NCI-H146 (cell line): ENCODE data around the gene DVL3.
"Not testable (repeated sequence)": the region's sequence is repeated elsewhere in the genome, so short reads cannot be mapped to it uniquely, and the experiment has no call there.

Experiments
- DNase-seq: peaks from one replicate; lab custom pipeline; 2025; lab: John Stamatoyannopoulos, UW

DVL3 gene

GRCh38 chr3:184154885-184155643 lies at the start of gene DVL3:
Gene DVL3, plus strand, starts transcription at chr3:184155377. Its CDS starts 259 bp downstream, at chr3:184155636.
- DNase-seq = peak; percentile 83

GRCh38 chr3:184110316-184110725 lies 44.9 kb upstream of the DVL3 start:
- no peak for DNase-seq

DNA sequence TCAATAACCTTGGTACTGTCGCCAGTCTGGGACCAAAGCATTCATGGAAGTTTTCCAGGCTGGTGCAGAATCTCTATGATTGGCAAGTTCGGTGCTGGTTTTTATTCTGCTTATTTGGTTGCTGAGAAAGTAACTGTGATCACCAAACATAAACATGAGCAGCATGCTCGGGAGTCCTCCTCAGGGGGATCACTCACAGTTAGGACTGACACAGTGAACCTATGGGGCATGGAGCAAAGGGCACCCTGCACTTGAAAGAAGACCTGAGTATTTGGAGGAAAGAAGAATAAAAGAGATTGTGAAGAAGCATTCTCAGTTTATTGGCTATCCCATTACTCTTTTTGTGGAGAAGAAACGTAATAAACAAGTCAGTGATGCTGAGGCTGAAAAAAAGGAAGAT lies 39.2 kb upstream of the DVL3 start:
- DNase-seq = no peak

- peak; percentile 62 for DNase-seq
Observed at GRCh38 chr3:184117636-184118035, 37.5 kb upstream of the DVL3 start.

DNA sequence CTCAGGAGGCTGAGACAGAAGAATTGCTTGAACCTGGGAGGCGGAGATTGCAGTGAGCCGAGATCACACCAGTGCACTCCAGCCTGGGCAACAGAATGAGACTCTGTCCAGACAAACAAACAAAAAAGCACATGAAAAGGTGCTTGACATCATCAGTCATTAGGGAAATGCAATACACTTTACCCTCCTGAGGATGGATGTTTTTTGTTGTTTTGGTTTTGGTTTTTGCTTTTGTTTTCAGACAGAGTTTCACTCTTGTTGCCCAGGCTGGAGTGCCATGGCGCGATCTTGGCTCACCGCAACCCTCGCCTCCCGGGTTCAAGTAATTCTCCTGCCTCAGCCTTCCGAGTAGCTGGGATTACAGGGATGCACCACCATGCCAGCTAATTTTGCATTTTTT lies 34.1 kb upstream of the DVL3 start:
- not testable (repeated sequence) for DNase-seq

DNA sequence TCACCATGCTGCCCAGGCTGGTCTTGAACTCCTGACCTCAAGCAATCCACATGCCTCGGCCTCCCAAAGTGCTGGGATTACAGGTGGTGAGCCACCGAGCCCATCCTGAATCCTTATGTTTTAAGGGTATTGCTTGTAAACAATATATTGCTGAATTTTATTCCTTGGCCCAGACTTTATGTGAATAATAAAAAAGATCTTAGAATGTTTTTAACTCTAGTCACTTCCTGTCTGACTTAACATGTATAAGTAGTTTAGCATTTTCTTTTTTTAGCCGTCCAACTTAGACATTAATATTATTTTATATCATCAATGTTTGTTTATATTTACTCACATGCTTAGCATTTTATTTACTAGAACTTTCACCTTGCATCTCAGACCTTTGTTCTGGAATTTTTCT lies 29.2 kb upstream of the DVL3 start:
- DNase-seq = no peak

DNA sequence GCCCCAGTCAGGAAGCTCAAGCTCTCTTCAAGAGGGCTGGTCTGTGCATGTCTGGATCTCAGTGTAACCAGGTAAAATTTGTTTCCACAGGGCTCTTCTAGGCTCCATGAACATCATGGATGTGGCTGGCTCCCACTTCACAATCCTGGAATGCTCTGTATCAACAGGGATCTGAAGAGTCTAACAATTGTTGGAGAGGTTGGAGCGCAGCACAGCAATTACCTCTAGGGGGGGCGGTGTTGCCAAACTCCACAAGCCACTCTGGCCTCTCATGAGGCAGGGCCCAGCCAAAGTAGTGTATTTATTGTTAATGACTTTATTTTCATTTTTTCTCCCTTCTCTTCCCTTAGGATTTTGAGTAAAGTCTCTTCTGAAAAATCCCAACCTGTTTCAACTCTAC lies 26.2 kb upstream of the DVL3 start:
- DNase-seq = peak; percentile 37

- no peak for DNase-seq
Observed at GRCh38 chr3:184132945-184133344, 22.2 kb upstream of the DVL3 start.

GRCh38 chr3:184133840-184134745 lies 21.1 kb upstream of the DVL3 start:
- peak; percentile 94 for DNase-seq

- DNase-seq = peak; percentile 75
Observed at GRCh38 chr3:184134746-184135148, 20.4 kb upstream of the DVL3 start.

DNA sequence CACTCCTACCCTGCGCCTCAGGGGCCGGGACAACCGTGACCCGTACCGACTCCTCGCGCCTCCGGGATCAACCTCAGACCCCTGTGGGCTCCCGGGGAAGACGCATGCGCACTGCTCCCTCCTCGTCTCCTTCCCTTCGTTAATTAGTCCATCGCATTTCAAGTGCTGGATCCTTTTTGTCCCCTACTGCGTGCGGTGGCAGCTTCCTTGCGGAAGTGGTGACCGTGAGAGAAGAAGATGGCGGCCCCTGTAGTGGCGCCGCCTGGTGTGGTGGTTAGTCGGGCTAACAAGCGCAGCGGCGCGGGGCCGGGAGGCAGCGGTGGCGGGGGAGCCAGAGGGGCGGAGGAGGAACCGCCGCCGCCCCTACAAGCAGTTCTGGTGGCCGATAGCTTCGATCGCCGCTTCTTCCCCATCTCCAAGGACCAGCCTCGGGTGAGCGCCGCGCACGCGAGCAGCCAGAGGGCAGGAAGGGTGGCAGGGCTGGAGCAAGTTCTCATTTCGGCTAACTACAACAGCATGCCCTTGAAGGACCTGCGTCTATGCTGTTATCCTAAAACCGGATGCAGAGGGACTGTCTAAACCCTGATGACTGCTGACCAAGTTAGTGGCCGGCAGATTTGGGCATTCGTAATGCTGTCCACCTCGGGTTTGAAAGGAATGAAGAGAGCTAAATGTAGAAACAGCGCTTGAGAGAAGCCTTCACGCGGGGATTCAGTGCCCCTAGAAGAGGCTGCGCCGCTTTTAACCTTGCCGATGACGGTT lies 19.8 kb upstream of the DVL3 start, which contains the start of gene EIF2B5:
Gene EIF2B5, plus strand, starts transcription at position 210 of the 762 bp plus-strand sequence. Its CDS starts 28 bp downstream, at position 238.
- peak; percentile 99 for DNase-seq

DNA sequence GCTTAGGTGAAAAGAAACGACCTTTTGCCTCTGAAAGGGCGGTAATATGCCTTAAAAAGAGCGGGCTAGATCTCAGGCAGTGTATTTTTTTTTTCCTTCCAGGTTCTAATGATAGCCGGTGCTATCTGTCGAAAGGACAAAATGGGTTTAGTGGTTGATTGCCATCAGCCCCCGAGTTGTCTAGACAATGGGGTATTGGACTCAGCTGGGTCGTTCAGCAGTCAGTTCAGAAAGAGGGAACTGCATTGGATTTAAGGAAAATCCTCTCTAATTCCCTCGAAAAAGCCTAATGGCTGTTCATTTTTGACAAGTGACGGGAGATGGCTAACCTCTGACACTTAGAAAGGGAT lies 19.3 kb upstream of the DVL3 start:
- no peak for DNase-seq

GRCh38 chr3:184140436-184140835 lies 14.7 kb upstream of the DVL3 start:
- no peak for DNase-seq

DNA sequence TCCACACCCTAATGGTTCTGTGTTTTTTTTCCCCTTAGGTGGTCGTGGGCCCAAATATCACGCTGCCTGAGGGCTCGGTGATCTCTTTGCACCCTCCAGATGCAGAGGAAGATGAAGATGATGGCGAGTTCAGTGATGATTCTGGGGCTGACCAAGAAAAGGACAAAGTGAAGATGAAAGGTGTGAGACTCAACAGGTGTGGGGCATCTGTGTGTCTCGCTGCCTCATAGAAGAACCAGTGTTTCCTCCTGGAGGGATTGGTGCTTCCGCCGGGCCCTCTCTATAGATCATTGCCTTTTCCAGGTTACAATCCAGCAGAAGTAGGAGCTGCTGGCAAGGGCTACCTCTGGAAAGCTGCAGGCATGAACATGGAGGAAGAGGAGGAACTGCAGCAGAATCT lies 13.0 kb upstream of the DVL3 start:
- no peak for DNase-seq

DNA sequence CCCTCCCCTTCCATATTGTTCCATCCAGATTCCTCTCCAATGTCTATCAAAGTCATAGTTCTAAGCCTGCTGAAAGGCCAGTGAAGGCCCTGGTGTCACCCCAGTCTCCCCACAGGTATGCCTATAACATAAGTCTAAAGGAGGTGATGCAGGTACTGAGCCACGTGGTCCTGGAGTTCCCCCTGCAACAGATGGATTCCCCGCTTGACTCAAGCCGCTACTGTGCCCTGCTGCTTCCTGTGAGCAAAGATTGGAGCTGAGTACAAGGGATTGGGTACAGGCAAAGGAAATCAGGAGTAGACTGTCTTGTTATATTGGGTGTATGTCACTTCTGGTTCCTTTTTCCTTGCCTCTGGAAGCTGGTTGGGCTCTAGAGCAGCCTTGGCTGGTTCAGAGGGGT lies 11.8 kb upstream of the DVL3 start:
- DNase-seq = no peak

DNA sequence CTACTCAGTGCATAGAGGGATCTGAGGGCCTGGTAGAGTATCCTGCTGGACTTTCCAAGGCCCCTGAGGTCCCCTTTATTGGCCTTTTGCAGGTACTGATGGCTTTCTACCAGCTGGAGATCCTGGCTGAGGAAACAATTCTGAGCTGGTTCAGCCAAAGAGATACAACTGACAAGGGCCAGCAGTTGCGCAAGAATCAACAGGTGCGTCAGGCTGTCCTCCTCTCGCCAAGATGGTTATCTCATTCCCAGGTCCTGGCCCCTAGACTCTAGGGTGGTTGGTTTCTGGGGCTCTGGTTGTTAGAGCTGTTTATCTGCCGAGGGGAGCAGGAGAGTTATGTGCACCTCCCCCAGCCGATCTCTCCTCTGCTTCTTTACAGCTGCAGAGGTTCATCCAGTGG lies 10.7 kb upstream of the DVL3 start:
- no peak for DNase-seq

DNA sequence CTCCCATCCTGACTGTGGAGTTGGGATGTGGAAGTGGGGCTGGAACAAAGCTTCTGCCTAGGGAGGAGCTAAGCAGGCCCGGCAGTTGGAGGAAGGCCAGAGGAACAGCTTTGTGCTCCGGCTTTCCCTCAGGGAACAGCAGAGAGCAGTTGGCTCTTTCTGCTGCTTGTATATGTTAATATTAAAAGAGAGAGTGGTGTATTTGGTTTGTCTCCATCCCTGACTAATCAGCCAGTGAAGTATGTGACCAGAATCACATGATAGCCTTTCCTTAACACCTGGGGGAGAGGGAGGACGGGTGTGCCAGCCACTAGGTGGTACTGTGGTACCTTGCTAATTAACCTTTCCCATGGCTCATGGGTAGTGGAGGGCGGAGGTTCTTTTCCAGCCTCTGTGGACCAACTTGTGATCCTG lies 10.1 kb upstream of the DVL3 start:
- peak; percentile 48 for DNase-seq

- DNase-seq = no peak
Observed at GRCh38 chr3:184145751-184146270, 9.4 kb upstream of the DVL3 start.

DNA sequence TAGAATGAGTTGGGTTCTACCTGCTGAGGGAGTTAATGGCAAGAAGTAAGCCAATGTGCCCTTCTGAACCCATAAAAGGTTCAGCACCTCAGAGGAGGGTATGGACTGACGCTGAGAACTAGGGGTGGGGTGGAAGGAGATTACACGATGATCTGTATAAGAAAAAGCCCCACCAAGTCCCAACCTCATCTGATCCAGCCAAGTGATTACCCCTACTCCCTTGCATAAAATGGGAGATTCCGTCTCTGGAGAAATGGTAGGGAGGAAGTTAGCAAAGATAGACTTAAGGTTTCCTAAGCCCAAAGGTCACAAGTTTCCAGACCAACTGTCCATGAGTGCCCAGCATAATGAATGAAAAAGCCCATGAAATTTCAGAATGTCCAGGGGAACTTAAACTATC lies 7.1 kb upstream of the DVL3 start:
- no peak for DNase-seq

DNA sequence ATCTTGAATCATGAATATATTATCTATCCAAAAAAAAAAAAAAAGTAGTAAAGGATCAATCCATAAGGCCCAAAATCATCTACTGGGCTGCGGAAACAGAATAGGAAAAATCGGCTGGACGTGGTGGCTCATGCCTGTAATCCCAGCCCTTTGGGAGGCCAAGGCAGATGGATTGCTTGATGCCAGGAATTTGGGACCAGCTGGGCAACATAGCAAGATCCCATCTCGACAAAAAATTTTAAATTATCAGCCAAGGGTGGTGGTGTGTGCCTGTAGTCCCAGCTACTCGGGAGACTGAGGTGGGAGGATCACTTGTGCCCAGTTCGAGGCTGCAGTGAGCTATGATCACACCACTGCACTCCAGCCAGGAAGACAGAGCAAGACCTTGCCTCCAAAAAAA lies 6.1 kb upstream of the DVL3 start:
- no peak for DNase-seq

GRCh38 chr3:184149770-184150169 lies 5.4 kb upstream of the DVL3 start:
- DNase-seq = not testable (repeated sequence)
